Lung (tissue), 16 donors: ENCODE measurements around the gene HAP1. TPM values are rescaled to one million over a fixed set of nuclear protein-coding genes. Genes with fewer than 3 reads are reported as not detected.
A peak's percentile ranks its signal among the peaks of the same experiment; 100 is the strongest.

ENCODE experiments used
- ATAC-seq: fragments of 200-7000 bp; cut with Tn5 transposase; one replicate; pipeline ENCODE4 v1.9.1; 2020; ENCODE audit warnings: moderate number of reproducible peaks; ENCODE audit not compliant: insufficient read depth, low FRiP score
- DNase-seq, 3 donors: peaks; one replicate each; pipeline ENCODE4 v3.0.0-alpha.2; 2013 to 2017
- H3K27ac ChIP-seq, 2 donors: one replicate each; pipeline ENCODE4 v1.5.1; 2013; ENCODE audit warnings: mild to moderate bottlenecking in 2 of 2, moderate library complexity in 2 of 2, control low read depth in 1 of 2, inconsistent platforms in 1 of 2, low read depth in 1 of 2, low read length in 1 of 2
- H3K27me3 ChIP-seq, 3 donors: one replicate each; pipeline ENCODE4 v1.5.1; 2013; ENCODE audit warnings: low read length in 2 of 3; ENCODE audit not compliant: control insufficient read depth in 3 of 3, insufficient read depth in 3 of 3
- H3K36me3 ChIP-seq, 4 donors: one replicate each; pipeline ENCODE4 v1.5.1; 2013; ENCODE audit warnings: low read length in 4 of 4, mild to moderate bottlenecking in 1 of 4, moderate library complexity in 1 of 4; ENCODE audit not compliant: control insufficient read depth in 4 of 4, insufficient read depth in 4 of 4
- H3K4me1 ChIP-seq, 5 donors: one replicate each; pipeline ENCODE4 v1.5.1; 2013; ENCODE audit warnings: low read length in 5 of 5, mild to moderate bottlenecking in 2 of 5, moderate library complexity in 1 of 5; ENCODE audit not compliant: control insufficient read depth in 5 of 5, insufficient read depth in 5 of 5
- H3K4me3 ChIP-seq: one replicate; pipeline ENCODE4 v1.5.1; 2013; ENCODE audit warnings: mild to moderate bottlenecking, control low read depth, moderate library complexity
- H3K9ac ChIP-seq, 2 donors: one replicate each; pipeline ENCODE4 v1.5.1; 2013; ENCODE audit warnings: low read length in 2 of 2, control low read depth in 1 of 2; ENCODE audit not compliant: insufficient read depth in 1 of 2
- H3K9me3 ChIP-seq, 4 donors: one replicate each; pipeline ENCODE4 v1.5.1; 2013; ENCODE audit warnings: low read length in 3 of 4, mild to moderate bottlenecking in 1 of 4, moderate library complexity in 1 of 4; ENCODE audit not compliant: control insufficient read depth in 4 of 4, insufficient read depth in 3 of 4
- WGBS, 2 donors: extraction: QIAGEN DNeasy Blood & Tissue Kit; methylation state at CpG; one replicate each; pipeline ENCODE4 v1.1.7; 2013; 5-methylcytosine and 5-hydroxymethylcytosine counted together
- long read RNA-seq, 5 donors: transcript quantifications; one replicate each; lab custom pipeline, GENCODE V29; 2026
- polyA plus RNA-seq, 2 donors: library from polyadenylated mRNA; stranded (reverse); fragments of 200-250 nt; gene quantifications; one replicate each; pipeline ENCODE4 v1.2.1, GENCODE V29; 2013
- total RNA-seq, 2 donors: library from RNA; depleted of rRNA in 1 of 2; stranded (reverse); fragments of >200 nt in 1 of 2; gene quantifications; one replicate each; pipeline ENCODE4 v1.2.1, GENCODE V29; 2014 to 2021
- TF ChIP-seq, protein P1 (sequence below): IDR thresholded peaks from 2 replicates; pipeline ENCODE4 v1.5.1; 2012; ENCODE audit warnings: mild to moderate bottlenecking; ENCODE audit errors: control extremely low read depth, extremely low read depth
- donor health status: control.
- donor health status: control.
- donor health status: Bipolar disorder and iron deficiency.
- donor health status: healthy.
- donor health status: DM: yes; HTN: yes; CAD: no.

Gene HAP1, protein sequence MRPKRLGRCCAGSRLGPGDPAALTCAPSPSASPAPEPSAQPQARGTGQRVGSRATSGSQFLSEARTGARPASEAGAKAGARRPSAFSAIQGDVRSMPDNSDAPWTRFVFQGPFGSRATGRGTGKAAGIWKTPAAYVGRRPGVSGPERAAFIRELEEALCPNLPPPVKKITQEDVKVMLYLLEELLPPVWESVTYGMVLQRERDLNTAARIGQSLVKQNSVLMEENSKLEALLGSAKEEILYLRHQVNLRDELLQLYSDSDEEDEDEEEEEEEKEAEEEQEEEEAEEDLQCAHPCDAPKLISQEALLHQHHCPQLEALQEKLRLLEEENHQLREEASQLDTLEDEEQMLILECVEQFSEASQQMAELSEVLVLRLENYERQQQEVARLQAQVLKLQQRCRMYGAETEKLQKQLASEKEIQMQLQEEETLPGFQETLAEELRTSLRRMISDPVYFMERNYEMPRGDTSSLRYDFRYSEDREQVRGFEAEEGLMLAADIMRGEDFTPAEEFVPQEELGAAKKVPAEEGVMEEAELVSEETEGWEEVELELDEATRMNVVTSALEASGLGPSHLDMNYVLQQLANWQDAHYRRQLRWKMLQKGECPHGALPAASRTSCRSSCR
- total RNA-seq, result under 1 TPM; 0.21 to 0.26 TPM
- under 1 TPM; 0.07 to 0.57 TPM for polyA plus RNA-seq
- long read RNA-seq, donor 1, result 0 reads
- long read RNA-seq, donor 2, result 0 reads
- long read RNA-seq, donor 3, result 0 reads
- long read RNA-seq, donor 4, result 0 reads
- long read RNA-seq, donor 5, full-length matches to known transcripts, result 1 of 1 reads
- long read RNA-seq, donor 5, partial matches to known transcripts, result 0 of 1 reads
- long read RNA-seq, donor 5, other reads (novel, unspliced or antisense), result 0 of 1 reads

DNA sequence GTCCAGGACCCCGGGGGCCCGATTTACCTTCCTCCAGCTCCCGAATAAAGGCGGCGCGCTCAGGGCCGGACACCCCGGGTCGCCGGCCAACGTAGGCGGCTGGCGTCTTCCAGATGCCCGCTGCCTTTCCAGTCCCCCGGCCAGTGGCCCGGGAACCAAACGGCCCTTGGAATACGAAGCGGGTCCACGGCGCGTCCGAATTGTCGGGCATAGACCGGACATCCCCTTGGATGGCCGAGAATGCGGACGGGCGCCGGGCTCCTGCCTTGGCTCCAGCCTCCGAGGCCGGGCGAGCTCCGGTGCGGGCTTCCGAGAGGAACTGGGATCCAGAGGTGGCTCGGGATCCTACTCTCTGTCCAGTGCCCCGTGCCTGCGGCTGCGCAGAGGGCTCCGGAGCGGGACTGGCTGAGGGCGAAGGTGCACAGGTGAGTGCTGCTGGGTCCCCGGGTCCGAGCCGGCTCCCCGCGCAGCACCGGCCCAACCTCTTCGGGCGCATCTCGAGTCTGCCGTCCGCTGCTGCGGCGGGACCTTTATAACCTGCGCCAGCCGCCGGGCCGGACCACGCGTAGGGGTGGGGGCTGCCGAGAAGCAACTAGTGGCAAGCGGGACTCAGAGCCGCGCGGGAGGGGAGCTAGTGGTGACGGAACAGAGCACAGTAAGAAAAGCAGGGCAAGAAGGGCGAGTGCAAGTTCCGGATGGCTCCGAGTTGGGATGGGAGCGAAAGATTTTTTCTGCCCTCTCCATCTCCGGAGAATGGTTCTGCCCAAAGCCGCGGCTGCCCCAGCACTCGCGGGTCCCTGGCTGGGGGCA lies at the start of gene HAP1:
TSS of gene HAP1 (minus strand) at position 505 of the 810 bp plus-strand sequence. CDS start at position 496, 9 bp downstream.
- WGBS, 2 donors, result 1% methylated on average over 77 of the region's 77 CpGs
- DNase-seq (peak in 1 of 3 donors; percentile 22), ATAC-seq (no peak)
- Histone ChIP-seq H3K36me3 (no peaks in the 10 kb centered on the region), H3K4me3 (no peak within 1 kb of the TSS), H3K9ac (no peak within 1 kb of the TSS), H3K27me3 (peaks cover 0 to 62% (median 54%) of the 10 kb centered on the region in 3 donors), H3K9me3 (no peaks in the 10 kb centered on the region), H3K27ac (no peak within 1 kb of the TSS), H3K4me1 (peaks cover 0 to 16% (median 5%) of the 10 kb centered on the region in 5 donors)
- TF ChIP-seq, protein P1, sequence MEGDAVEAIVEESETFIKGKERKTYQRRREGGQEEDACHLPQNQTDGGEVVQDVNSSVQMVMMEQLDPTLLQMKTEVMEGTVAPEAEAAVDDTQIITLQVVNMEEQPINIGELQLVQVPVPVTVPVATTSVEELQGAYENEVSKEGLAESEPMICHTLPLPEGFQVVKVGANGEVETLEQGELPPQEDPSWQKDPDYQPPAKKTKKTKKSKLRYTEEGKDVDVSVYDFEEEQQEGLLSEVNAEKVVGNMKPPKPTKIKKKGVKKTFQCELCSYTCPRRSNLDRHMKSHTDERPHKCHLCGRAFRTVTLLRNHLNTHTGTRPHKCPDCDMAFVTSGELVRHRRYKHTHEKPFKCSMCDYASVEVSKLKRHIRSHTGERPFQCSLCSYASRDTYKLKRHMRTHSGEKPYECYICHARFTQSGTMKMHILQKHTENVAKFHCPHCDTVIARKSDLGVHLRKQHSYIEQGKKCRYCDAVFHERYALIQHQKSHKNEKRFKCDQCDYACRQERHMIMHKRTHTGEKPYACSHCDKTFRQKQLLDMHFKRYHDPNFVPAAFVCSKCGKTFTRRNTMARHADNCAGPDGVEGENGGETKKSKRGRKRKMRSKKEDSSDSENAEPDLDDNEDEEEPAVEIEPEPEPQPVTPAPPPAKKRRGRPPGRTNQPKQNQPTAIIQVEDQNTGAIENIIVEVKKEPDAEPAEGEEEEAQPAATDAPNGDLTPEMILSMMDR, result no peak

DNA sequence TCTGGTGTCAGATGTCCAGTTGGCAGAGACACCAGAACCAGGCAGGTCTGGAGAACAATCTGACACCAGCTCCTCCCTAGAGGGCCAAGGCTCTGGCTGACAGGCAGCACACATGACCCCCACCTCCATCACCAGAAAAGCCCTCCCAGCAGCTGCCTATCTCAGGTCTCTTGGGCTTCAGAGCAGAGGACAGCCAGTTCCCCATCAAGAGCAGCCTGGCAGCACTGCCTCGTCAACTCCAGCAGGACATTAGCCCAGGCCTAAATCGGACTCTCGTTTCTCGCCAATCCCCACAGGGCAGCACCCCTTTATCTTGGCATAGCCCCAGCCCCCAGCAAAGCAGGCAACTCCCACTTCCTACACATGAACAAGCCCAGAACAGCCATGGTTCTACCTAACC lies 47.7 kb upstream of the HAP1 start:
- Histone ChIP-seq H3K27ac (peak overlapping the region; percentile 76 to 84), H3K9me3 (no peaks in the 10 kb centered on the region), H3K36me3 (no peaks in the 10 kb centered on the region), H3K9ac (no peak overlapping the region), H3K27me3 (no peaks in the 10 kb centered on the region), H3K4me3 (no peak overlapping the region), H3K4me1 (peaks cover 13 to 46% (median 37%) of the 10 kb centered on the region in 5 donors)
- WGBS, 2 donors, result 27 to 67% methylated on average over 4 of the region's 4 CpGs
- TF ChIP-seq, protein P1, result no peak
- ATAC-seq (no peak), DNase-seq (no peak)

DNA sequence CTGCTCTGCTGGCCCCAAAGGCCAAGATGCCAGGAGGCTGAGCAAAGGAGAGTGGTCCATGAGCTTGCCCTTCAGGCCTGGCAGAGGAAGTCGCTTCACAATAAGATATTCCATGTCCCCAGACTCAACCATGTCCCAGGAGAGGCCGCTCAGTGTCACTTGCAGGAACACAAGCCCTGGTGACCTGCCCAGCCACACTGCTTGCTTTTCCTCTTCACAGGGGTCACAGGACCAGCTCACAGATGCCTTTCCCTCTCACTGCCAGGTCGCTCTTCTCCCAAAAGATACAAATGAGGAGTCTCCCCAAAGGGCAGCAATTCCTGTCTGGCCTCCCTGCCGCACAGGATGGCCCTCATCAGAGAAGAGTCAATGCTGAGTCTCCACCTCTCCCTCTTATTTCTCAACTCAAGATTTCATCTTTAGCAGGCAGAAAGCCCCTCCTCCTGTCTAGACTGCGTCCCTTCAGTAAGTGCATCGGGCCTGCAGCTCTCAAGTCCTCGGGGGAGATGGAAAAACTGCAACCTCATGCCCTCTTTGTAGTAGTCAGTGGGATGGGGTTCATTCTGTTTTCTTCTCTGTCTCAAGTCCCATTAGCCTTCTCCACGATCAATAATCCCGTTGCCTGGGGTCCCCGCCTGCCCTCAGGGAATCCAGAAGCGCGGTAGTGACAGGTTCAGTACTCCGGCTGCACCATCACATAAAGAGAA lies 47.1 kb upstream of the HAP1 start:
- H3K9ac ChIP-seq, result no peak overlapping the region
- TF ChIP-seq, protein P1, result no peak
- H3K4me3 ChIP-seq, result no peak overlapping the region
- peaks cover 15 to 50% (median 40%) of the 10 kb centered on the region in 5 donors for H3K4me1 ChIP-seq
- no peaks in the 10 kb centered on the region for H3K9me3 ChIP-seq
- no peaks in the 10 kb centered on the region for H3K27me3 ChIP-seq
- 60 to 65% methylated on average over 13 of the region's 13 CpGs for WGBS, 2 donors
- H3K36me3 ChIP-seq, result no peaks in the 10 kb centered on the region
- no peak for ATAC-seq
- DNase-seq, result no peak
- H3K27ac ChIP-seq, result peak overlapping the region; percentile 76 to 84
